AG04450 (cell line): ENCODE results near the gene REP15. TPM values are rescaled to one million over a fixed set of nuclear protein-coding genes. Genes with fewer than 3 reads are reported as not detected.

Source experiments
- CTCF ChIA-PET: fragments of 300-600, 350-600 bp; formaldehyde crosslinking; extraction: SDS; loops from one replicate; lab custom pipeline; 2022; ENCODE audit warnings: antibody characterized with exemption, inconsistent platforms; lab: Charles Lee
- POLR2A ChIA-PET: fragments of 350-600 bp; formaldehyde crosslinking; extraction: SDS; loops from one replicate; lab custom pipeline; 2021; ENCODE audit warnings: antibody characterized with exemption, inconsistent platforms; lab: Yijun Ruan, JAX
- DNase-seq: peaks from one replicate; pipeline ENCODE4 v3.0.0-alpha.2; 2011; ENCODE audit warnings: low read depth, low spot score
- H3K27ac ChIP-seq: one replicate; pipeline ENCODE4 v1.5.1; 2012; ENCODE audit warnings: low read depth, low read length, control low read depth
- H3K27me3 ChIP-seq: one replicate; pipeline ENCODE4 v1.6.0; 2012; ENCODE audit warnings: low read length; ENCODE audit not compliant: control insufficient read depth, insufficient read depth
- H3K4me3 ChIP-seq: 2 replicates; pipeline ENCODE4 v1.5.1; 2011; ENCODE audit warnings: mild to moderate bottlenecking, low read depth, low read length, control low read depth
- H3K9me3 ChIP-seq: 2 replicates; pipeline ENCODE4 v1.5.1; 2012; ENCODE audit warnings: low read length; ENCODE audit not compliant: control insufficient read depth, insufficient read depth
- polyA plus RNA-seq: library from polyadenylated mRNA; depleted of rRNA; stranded (reverse); fragments of >200 nt; gene quantifications from 2 replicates; pipeline ENCODE4 v1.2.3, GENCODE V29; 2011
- TF ChIP-seq, protein P1 (sequence below): IDR thresholded peaks from 2 replicates; pipeline ENCODE4 v1.5.1; 2011; ENCODE audit warnings: low read depth, low read length, control low read depth, inconsistent platforms

REP15 gene
- polyA plus RNA-seq, 1 experiment: 0.78 TPM

DNA sequence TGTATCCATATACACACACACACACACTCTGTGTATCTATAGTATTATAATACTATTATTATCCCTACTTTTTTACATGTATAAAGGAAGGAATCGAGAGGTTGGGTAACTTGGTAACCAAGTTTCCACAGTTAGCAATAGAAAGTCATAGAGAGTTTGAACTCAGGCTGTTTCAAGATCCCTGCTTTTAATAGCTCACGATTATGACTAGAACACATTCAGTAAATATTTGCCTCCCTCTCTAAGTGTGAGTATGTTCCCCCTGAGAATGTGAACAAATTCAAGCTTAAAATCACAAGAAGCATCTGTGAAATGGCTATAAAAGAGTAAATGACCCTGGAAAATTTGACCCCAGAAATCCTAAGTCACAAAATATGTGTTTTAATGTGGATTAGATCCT is 11.0 kb upstream of the REP15 start:
- ChIA-PET CTCF (interaction anchor here (1.1 to 1.9 kb wide), 2 partner anchors 24 to 301 kb away, joined by 3 to 5 read pairs; no protein-coding TSS in a partner anchor), POLR2A (no interaction called here)
- DNase-seq: no peak
- Histone ChIP-seq H3K27me3 (no peaks in the 10 kb centered on the region), H3K27ac (no peak overlapping the region), H3K9me3 (no peaks in the 10 kb centered on the region), H3K4me3 (no peak overlapping the region)
- TF ChIP-seq, protein P1, sequence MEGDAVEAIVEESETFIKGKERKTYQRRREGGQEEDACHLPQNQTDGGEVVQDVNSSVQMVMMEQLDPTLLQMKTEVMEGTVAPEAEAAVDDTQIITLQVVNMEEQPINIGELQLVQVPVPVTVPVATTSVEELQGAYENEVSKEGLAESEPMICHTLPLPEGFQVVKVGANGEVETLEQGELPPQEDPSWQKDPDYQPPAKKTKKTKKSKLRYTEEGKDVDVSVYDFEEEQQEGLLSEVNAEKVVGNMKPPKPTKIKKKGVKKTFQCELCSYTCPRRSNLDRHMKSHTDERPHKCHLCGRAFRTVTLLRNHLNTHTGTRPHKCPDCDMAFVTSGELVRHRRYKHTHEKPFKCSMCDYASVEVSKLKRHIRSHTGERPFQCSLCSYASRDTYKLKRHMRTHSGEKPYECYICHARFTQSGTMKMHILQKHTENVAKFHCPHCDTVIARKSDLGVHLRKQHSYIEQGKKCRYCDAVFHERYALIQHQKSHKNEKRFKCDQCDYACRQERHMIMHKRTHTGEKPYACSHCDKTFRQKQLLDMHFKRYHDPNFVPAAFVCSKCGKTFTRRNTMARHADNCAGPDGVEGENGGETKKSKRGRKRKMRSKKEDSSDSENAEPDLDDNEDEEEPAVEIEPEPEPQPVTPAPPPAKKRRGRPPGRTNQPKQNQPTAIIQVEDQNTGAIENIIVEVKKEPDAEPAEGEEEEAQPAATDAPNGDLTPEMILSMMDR: no peak

DNA sequence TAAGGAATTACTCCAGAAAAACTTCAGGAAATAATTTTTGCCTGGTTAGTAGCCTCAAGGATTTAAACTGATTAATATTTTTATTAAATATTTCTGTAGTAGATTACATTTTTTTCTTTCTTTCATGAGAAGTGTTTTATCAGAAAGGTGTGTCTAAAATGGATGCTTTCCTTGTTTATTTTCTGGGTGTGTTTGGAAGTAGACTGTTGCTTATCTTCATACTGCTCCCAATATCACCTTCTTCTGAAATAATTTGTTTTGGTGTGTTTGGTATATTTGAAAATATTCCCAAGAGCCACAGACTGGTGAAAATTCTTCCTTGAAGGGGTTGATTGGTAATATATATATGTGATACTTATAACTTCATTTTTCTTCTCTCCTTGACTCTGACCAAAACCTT is 10.1 kb upstream of the REP15 start:
- no peak for DNase-seq
- H3K27ac ChIP-seq: no peak overlapping the region
- TF ChIP-seq, protein P1: no peak
- ChIA-PET CTCF (no interaction called here), POLR2A (no interaction called here)
- no peak overlapping the region for H3K4me3 ChIP-seq
- no peaks in the 10 kb centered on the region for H3K9me3 ChIP-seq
- no peaks in the 10 kb centered on the region for H3K27me3 ChIP-seq

GRCh38 chr12:27688671-27689070 is 7.6 kb upstream of the REP15 start:
- H3K27me3 ChIP-seq: no peaks in the 10 kb centered on the region
- TF ChIP-seq, protein P1: no peak
- DNase-seq: no peak
- CTCF ChIA-PET: interaction anchor here (1.5 kb wide), 1 partner anchor 15 kb away, joined by 7 read pairs; no protein-coding TSS in a partner anchor
- H3K4me3 ChIP-seq: no peak overlapping the region
- no peak overlapping the region for H3K27ac ChIP-seq
- POLR2A ChIA-PET: no interaction called here
- no peaks in the 10 kb centered on the region for H3K9me3 ChIP-seq

- H3K27ac ChIP-seq: no peak overlapping the region
- no peaks in the 10 kb centered on the region for H3K9me3 ChIP-seq
- H3K27me3 ChIP-seq: no peaks in the 10 kb centered on the region
- ChIA-PET CTCF (interaction anchor here (1.5 kb wide), 1 partner anchor 14 kb away, joined by 7 read pairs; no protein-coding TSS in a partner anchor), POLR2A (no interaction called here)
- TF ChIP-seq, protein P1: no peak
- no peak for DNase-seq
- H3K4me3 ChIP-seq: no peak overlapping the region
These were observed 6.6 kb upstream of the REP15 start for GRCh38 chr12:27689558-27690180.

DNA sequence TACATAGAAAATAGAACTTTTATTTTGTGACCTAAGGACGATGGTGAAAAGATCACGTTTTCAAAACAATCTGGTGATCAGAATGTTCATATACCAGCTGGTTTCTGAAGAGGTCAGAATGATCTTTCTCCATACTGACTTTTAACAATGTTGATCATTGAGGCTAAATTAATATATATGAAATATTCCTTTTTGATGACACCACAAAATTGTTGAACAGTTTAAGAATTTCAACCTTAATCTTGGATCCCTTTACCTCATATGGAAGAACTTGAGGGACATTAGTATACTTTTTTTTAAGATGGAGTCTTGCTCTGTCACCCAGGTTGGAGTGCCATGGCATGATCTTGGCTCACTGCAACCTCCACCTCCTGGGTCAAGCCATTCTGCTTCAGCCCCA is 2.8 kb upstream of the REP15 start:
- CTCF ChIA-PET: no interaction called here

More for the DNA sequence above, 2.8 kb upstream of the REP15 start:
- TF ChIP-seq, protein P1: no peak
- no peak overlapping the region for H3K27ac ChIP-seq
- no peaks in the 10 kb centered on the region for H3K9me3 ChIP-seq
- H3K4me3 ChIP-seq: no peak overlapping the region
- no peaks in the 10 kb centered on the region for H3K27me3 ChIP-seq
- DNase-seq: no peak
- POLR2A ChIA-PET: no interaction called here
